ENCODE results near the gene CAPN11. TPM values are rescaled to one million over a fixed set of nuclear protein-coding genes. Genes with fewer than 3 reads are reported as not detected.

Gene CAPN11
- total RNA-seq, 1 experiment from 2014 or later: not detected

- Histone ChIP-seq H3K4me3 (replicated peaks in 1 of 2; ENCODE audit: low read depth in 1 of 2, low read length in 2 of 2) (peak overlapping the region; percentile 48 to 62), H3K9ac (ENCODE audit: low read length) (peak overlapping the region; percentile 66), H4K20me1 (ENCODE audit: insufficient read depth) (no peaks in the 10 kb centered on the region), H3K27me3 (ENCODE audit: insufficient read depth, low read length) (no peaks in the 10 kb centered on the region), H3K27ac (ENCODE audit: low read depth, low read length) (peak overlapping the region; percentile 49), H3K36me3 (ENCODE audit: control insufficient read depth in 1 of 2, insufficient read depth in 2 of 2, low read length in 2 of 2) (no peaks in the 10 kb centered on the region), H2AFZ (ENCODE audit: low read depth, low read length, poor library complexity, severe bottlenecking) (no peak overlapping the region), H3K4me2 (ENCODE audit: low read length) (peak overlapping the region; percentile 97), H3K79me2 (ENCODE audit: insufficient read depth, low read length) (peaks cover 7% of the 10 kb centered on the region), H3K9me3 (ENCODE audit: control insufficient read depth in 1 of 2, insufficient read depth in 1 of 2, low read depth in 1 of 2, low read length in 2 of 2) (no peaks in the 10 kb centered on the region), H3K4me1 (ENCODE audit: control insufficient read depth in 1 of 2, insufficient read depth in 2 of 2, low read length in 2 of 2) (peaks cover 36 to 51% of the 10 kb centered on the region in 2 experiments), H3K9me2 (ENCODE audit: insufficient read depth) (no peaks in the 10 kb centered on the region)
- ATAC-seq (peak; percentile 70), DNase-seq (ENCODE audit: low read depth, low spot score) (no peak)
- TF ChIP-seq FOSL1 (IDR thresholded peaks at IDR 0.05; ENCODE audit: low read depth) (no peak), TCF7L2 (IDR thresholded peaks at IDR 0.05; ENCODE audit: borderline replicate concordance, extremely low read depth, insufficient read depth, insufficient read length) (peak; percentile 72), CBX3 (IDR thresholded peaks at IDR 0.05; ENCODE audit: low read depth) (no peak), POLR2AphosphoS5 (IDR thresholded peaks at IDR 0.05; ENCODE audit: low read depth, low read length) (peak; percentile 64; the same call in 1 of the 2 replicates), SIN3A (IDR thresholded peaks at IDR 0.05; ENCODE audit: low read depth) (no peak), ZFX (IDR thresholded peaks at IDR 0.05) (peak; percentile 37; the same call in 1 of the 2 replicates), POLR2A (IDR thresholded peaks at IDR 0.05; ENCODE audit: borderline replicate concordance, extremely low read depth, insufficient read depth, insufficient read length) (peak; percentile 28)
- TF ChIP-seq, protein P1, sequence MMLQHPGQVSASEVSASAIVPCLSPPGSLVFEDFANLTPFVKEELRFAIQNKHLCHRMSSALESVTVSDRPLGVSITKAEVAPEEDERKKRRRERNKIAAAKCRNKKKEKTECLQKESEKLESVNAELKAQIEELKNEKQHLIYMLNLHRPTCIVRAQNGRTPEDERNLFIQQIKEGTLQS (IDR thresholded peaks at IDR 0.05): no peak
- TF ChIP-seq, protein P2, sequence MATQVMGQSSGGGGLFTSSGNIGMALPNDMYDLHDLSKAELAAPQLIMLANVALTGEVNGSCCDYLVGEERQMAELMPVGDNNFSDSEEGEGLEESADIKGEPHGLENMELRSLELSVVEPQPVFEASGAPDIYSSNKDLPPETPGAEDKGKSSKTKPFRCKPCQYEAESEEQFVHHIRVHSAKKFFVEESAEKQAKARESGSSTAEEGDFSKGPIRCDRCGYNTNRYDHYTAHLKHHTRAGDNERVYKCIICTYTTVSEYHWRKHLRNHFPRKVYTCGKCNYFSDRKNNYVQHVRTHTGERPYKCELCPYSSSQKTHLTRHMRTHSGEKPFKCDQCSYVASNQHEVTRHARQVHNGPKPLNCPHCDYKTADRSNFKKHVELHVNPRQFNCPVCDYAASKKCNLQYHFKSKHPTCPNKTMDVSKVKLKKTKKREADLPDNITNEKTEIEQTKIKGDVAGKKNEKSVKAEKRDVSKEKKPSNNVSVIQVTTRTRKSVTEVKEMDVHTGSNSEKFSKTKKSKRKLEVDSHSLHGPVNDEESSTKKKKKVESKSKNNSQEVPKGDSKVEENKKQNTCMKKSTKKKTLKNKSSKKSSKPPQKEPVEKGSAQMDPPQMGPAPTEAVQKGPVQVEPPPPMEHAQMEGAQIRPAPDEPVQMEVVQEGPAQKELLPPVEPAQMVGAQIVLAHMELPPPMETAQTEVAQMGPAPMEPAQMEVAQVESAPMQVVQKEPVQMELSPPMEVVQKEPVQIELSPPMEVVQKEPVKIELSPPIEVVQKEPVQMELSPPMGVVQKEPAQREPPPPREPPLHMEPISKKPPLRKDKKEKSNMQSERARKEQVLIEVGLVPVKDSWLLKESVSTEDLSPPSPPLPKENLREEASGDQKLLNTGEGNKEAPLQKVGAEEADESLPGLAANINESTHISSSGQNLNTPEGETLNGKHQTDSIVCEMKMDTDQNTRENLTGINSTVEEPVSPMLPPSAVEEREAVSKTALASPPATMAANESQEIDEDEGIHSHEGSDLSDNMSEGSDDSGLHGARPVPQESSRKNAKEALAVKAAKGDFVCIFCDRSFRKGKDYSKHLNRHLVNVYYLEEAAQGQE (IDR thresholded peaks at IDR 0.05; ENCODE audit: low read depth): no peak
- CTCF ChIA-PET: interaction anchor here (0.6 to 2.7 kb wide), 2 partner anchors 18 to 430 kb away, joined by 3 to 8 read pairs; no protein-coding TSS in a partner anchor
- RAD21 ChIA-PET (ENCODE audit: low non-redundant PET in 1 of 2, low total read pairs in 2 of 2, uncharacterized antibody in 2 of 2, unreplicated experiment in 2 of 2): no interaction called here
- POLR2A ChIA-PET: interaction anchor here (0.6 to 4.5 kb wide), 4 partner anchors 16 to 28 kb away, joined by 3 to 22 read pairs (median 3); partner anchors contain the start of gene HSP90AB1
- BruUV-seq (replicated peaks): TSS peak; percentile 76
- intact Hi-C loops (cut with micrococcal nuclease): no loop called here
These were observed 60.6 kb downstream of the CAPN11 start for GRCh38 chr6:44219053-44219814.

Measured in HCT116 (cell line).